OCI-LY3 (cell line): ENCODE data around the gene SLC26A4.
A peak's percentile ranks its signal among the peaks of the same experiment; 100 is the strongest.

Source experiments
- H2AFZ ChIP-seq: fragments of 200-600, 300-600 bp; shearing (Covaris generic); 2 replicates; pipeline ENCODE4 v1.6.0; 2014; ENCODE audit warnings: antibody characterized with exemption, low read depth, low read length
- H3K27ac ChIP-seq: fragments of 200-600, 300-600 bp; sonication (generic); 2 replicates; pipeline ENCODE4 v1.5.1; 2014; ENCODE audit warnings: mild to moderate bottlenecking, low read length, moderate library complexity, mixed read lengths
- H3K27me3 ChIP-seq: fragments of 200-600, 300-600 bp; sonication (generic); 2 replicates; pipeline ENCODE4 v1.6.1; 2014; ENCODE audit warnings: low read depth, low read length, mixed read lengths
- H3K36me3 ChIP-seq: fragments of 200-600, 300-600 bp; sonication (generic); replicated peaks from 2 replicates; pipeline ENCODE3; 2014; ENCODE audit warnings: low read depth, low read length, mixed read lengths
- H3K4me1 ChIP-seq: fragments of 300-600, 200-600 bp; sonication (generic); 2 replicates; pipeline ENCODE4 v1.6.1; 2014; ENCODE audit warnings: low read length, mixed read lengths
- H3K4me2 ChIP-seq: fragments of 200-600, 300-600 bp; sonication (generic); 2 replicates; pipeline ENCODE4 v1.6.1; 2014; ENCODE audit warnings: low read length, mixed read lengths
- H3K4me3 ChIP-seq: fragments of 300-600, 200-600 bp; sonication (generic); 2 replicates; pipeline ENCODE4 v1.5.1; 2014; ENCODE audit warnings: antibody characterized with exemption, mild to moderate bottlenecking, low read length, moderate library complexity
- H3K79me2 ChIP-seq: fragments of 300-600, 200-600 bp; shearing (Covaris generic); 2 replicates; pipeline ENCODE4 v1.6.1; 2014; ENCODE audit warnings: mild to moderate bottlenecking, low read length, mixed read lengths
- H3K9ac ChIP-seq: fragments of 300-600, 200-600 bp; shearing (Covaris generic); 2 replicates; pipeline ENCODE4 v1.6.0; 2014; ENCODE audit warnings: mild to moderate bottlenecking, low read length, moderate library complexity
- H3K9me3 ChIP-seq: fragments of 200-600, 300-600 bp; shearing (Covaris generic); 2 replicates; pipeline ENCODE4 v1.6.1; 2014; ENCODE audit warnings: low read length, mixed read lengths; ENCODE audit not compliant: insufficient read depth
- H4K20me1 ChIP-seq: fragments of 200-600, 300-600 bp; sonication (generic); 2 replicates; pipeline ENCODE4 v1.6.1; 2016; ENCODE audit warnings: low read length, mixed read lengths; ENCODE audit not compliant: insufficient read depth
- EZH2phosphoT487 ChIP-seq: fragments of 200-600 bp; shearing (Covaris generic); IDR thresholded peaks from 2 replicates; pipeline ENCODE4 v1.6.1; 2018; ENCODE audit warnings: antibody characterized with exemption, mixed run types, low read depth
- TF ChIP-seq, protein P1 (sequence below): fragments of 200-600, 300-600 bp; sonication (generic); IDR thresholded peaks from 2 replicates; pipeline ENCODE4 v1.5.1; 2014; ENCODE audit warnings: antibody characterized with exemption, low read length, low read depth

The SLC26A4 gene

DNA sequence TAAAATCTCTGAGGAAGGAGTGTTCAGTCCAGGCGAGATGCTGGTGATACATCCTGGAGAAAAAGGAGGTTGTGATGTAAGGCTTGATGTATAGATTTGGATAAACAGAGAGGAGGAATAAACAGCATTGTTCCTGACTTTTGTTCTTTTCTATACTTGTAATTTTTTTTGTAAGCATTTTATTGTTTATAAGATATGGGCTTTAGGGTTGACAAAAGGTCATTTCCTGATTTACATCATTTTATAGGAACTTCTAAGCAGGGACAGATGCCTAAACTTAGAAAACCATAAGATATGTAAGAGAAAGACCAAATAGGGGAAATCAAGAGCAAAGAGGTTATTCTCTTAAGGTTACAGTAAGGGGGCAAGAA is 16.7 kb upstream of the SLC26A4 start:
- Histone ChIP-seq H3K27ac (no peak overlapping the region), H3K9ac (no peak overlapping the region), H3K79me2 (no peaks in the 10 kb centered on the region), H3K27me3 (peaks cover 65% of the 10 kb centered on the region), H3K36me3 (no peaks in the 10 kb centered on the region), H3K4me2 (0 out of 2 replicates have a peak overlapping the region, but pooled peaks have one; percentile 13), H4K20me1 (no peaks in the 10 kb centered on the region), H3K4me3 (no peak overlapping the region), H3K9me3 (no peaks in the 10 kb centered on the region), H3K4me1 (peaks cover 16% of the 10 kb centered on the region), H2AFZ (no peak overlapping the region)
- TF ChIP-seq, protein P1, sequence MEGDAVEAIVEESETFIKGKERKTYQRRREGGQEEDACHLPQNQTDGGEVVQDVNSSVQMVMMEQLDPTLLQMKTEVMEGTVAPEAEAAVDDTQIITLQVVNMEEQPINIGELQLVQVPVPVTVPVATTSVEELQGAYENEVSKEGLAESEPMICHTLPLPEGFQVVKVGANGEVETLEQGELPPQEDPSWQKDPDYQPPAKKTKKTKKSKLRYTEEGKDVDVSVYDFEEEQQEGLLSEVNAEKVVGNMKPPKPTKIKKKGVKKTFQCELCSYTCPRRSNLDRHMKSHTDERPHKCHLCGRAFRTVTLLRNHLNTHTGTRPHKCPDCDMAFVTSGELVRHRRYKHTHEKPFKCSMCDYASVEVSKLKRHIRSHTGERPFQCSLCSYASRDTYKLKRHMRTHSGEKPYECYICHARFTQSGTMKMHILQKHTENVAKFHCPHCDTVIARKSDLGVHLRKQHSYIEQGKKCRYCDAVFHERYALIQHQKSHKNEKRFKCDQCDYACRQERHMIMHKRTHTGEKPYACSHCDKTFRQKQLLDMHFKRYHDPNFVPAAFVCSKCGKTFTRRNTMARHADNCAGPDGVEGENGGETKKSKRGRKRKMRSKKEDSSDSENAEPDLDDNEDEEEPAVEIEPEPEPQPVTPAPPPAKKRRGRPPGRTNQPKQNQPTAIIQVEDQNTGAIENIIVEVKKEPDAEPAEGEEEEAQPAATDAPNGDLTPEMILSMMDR = no peak
- no peak for TF ChIP-seq EZH2phosphoT487

GRCh38 chr7:107644309-107644974 is 16.2 kb upstream of the SLC26A4 start:
- Histone ChIP-seq H3K4me3 (no peak overlapping the region), H3K4me1 (peaks cover 11% of the 10 kb centered on the region), H3K79me2 (no peaks in the 10 kb centered on the region), H4K20me1 (no peaks in the 10 kb centered on the region), H3K27ac (no peak overlapping the region), H3K9me3 (no peaks in the 10 kb centered on the region), H3K36me3 (no peaks in the 10 kb centered on the region), H3K4me2 (0 out of 2 replicates have a peak overlapping the region, but pooled peaks have one; percentile 13), H2AFZ (no peak overlapping the region), H3K9ac (no peak overlapping the region), H3K27me3 (peaks cover 62% of the 10 kb centered on the region)
- no peak for TF ChIP-seq EZH2phosphoT487
- TF ChIP-seq, protein P1 = no peak

DNA sequence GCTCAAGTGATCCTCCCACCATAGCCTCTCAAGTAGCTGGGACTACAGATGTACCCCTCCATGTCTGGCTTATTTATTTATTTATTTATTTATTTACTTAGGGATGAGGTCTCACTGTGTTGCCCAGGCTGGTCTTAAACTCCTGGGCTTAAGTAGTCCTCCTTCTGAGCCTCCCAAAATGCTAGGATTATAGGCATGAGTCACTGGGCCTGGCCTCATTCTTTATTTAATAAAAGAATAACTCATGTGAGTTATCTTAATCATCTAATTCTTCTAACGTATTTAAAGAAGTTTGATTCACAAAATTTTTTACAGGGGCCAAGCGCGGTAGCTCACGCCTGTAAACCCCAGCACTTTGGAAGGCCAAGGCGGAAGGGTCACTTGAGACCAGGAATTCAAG is 8.0 kb upstream of the SLC26A4 start:
- H4K20me1 ChIP-seq = no peaks in the 10 kb centered on the region

GRCh38 chr7:107658467-107658866 is 2.2 kb upstream of the SLC26A4 start:
- H3K36me3 ChIP-seq = no peaks in the 10 kb centered on the region
- no peak overlapping the region for H2AFZ ChIP-seq
- H3K27ac ChIP-seq = no peak overlapping the region
- no peak overlapping the region for H3K4me2 ChIP-seq
- H3K27me3 ChIP-seq = peaks cover 86% of the 10 kb centered on the region
- H4K20me1 ChIP-seq = peaks cover 11% of the 10 kb centered on the region
- H3K4me1 ChIP-seq = peaks cover 19% of the 10 kb centered on the region
- no peaks in the 10 kb centered on the region for H3K9me3 ChIP-seq
- TF ChIP-seq, protein P1 = no peak
- TF ChIP-seq EZH2phosphoT487 = no peak
- no peak overlapping the region for H3K4me3 ChIP-seq
- H3K79me2 ChIP-seq = no peaks in the 10 kb centered on the region
- no peak overlapping the region for H3K9ac ChIP-seq

More for the DNA sequence above, 8.0 kb upstream of the SLC26A4 start:
- Histone ChIP-seq H3K27me3 (peaks cover 31% of the 10 kb centered on the region), H3K9ac (no peak overlapping the region), H3K27ac (no peak overlapping the region), H3K4me3 (no peak overlapping the region), H3K4me2 (no peak overlapping the region), H3K4me1 (no peaks in the 10 kb centered on the region), H2AFZ (no peak overlapping the region), H3K36me3 (no peaks in the 10 kb centered on the region), H3K79me2 (no peaks in the 10 kb centered on the region), H3K9me3 (no peaks in the 10 kb centered on the region)
- TF ChIP-seq, protein P1 = no peak
- no peak for TF ChIP-seq EZH2phosphoT487
